SK-N-SH (cell line): ENCODE data around the gene PIK3R1. TPM values are rescaled to one million over a fixed set of nuclear protein-coding genes. Genes with fewer than 3 reads are reported as not detected.

ENCODE experiments used
- CTCF ChIA-PET: fragments of 300-600, 350-600 bp; formaldehyde crosslinking; extraction: SDS; loops from one replicate; lab custom pipeline; 2021; lab: Yijun Ruan, JAX
- POLR2A ChIA-PET: fragments of 350-600 bp; sonication (Branson Sonifier 250); formaldehyde crosslinking; extraction: SDS; loops from one replicate; lab custom pipeline; 2020; ENCODE audit warnings: antibody characterized with exemption, inconsistent platforms; lab: Yijun Ruan, JAX
- DNase-seq: peaks from one replicate; pipeline ENCODE4 v3.0.0; 2012
- H2AFZ ChIP-seq: fragments of 200-600 bp; sonication (generic); 2 replicates; pipeline ENCODE4 v1.8.1; 2016; ENCODE audit warnings: antibody characterized with exemption, mild to moderate bottlenecking, low read depth
- H3F3A ChIP-seq: fragments of 200-600 bp; sonication (generic); replicated peaks from 2 replicates; pipeline ENCODE3; 2016; ENCODE audit warnings: antibody characterized with exemption, mild to moderate bottlenecking; ENCODE audit not compliant: insufficient read depth
- H3K27ac ChIP-seq, 2 experiments: fragments of 200-500 bp in 1 of 2; fragments of 200-600 bp in 1 of 2; sonication (Bioruptor generic) in 1 of 2; sonication (generic), shearing (Covaris generic) in 1 of 2; 2 replicates each; pipeline versions ENCODE4 v1.5.1 to v1.6.1; 2014 to 2016; ENCODE audit warnings: low read depth in 2 of 2, inconsistent platforms in 1 of 2, low read length in 1 of 2, mild to moderate bottlenecking in 1 of 2, mixed read lengths in 1 of 2
- H3K27me3 ChIP-seq: fragments of 200-600 bp; sonication (generic), shearing (Covaris generic); 2 replicates; pipeline ENCODE4 v1.6.1; 2016; ENCODE audit warnings: mixed run types; ENCODE audit not compliant: insufficient read depth
- H3K36me3 ChIP-seq, 2 experiments: fragments of 200-500 bp in 1 of 2; fragments of 200-600 bp in 1 of 2; sonication (Bioruptor generic) in 1 of 2; sonication (generic) in 1 of 2; replicated peaks in 1 of 2; 2 replicates each; pipeline versions ENCODE3 to v1.5.1; 2014 to 2016; ENCODE audit warnings: low read length in 1 of 2, mild to moderate bottlenecking in 1 of 2; ENCODE audit not compliant: insufficient read depth in 2 of 2, control insufficient read depth in 1 of 2
- H3K4me1 ChIP-seq, 2 experiments: fragments of 200-500 bp in 1 of 2; fragments of 200-600 bp in 1 of 2; sonication (Bioruptor generic) in 1 of 2; sonication (generic), shearing (Covaris generic) in 1 of 2; 2 replicates each; pipeline versions ENCODE4 v1.5.1 to v1.6.1; 2014 to 2016; ENCODE audit warnings: low read depth in 1 of 2, low read length in 1 of 2, mixed run types in 1 of 2; ENCODE audit not compliant: insufficient read depth in 2 of 2, control insufficient read depth in 1 of 2
- H3K4me2 ChIP-seq: fragments of 200-600 bp; sonication (generic), shearing (Covaris generic); 2 replicates; pipeline ENCODE4 v1.6.1; 2017; ENCODE audit warnings: mixed run types
- H3K4me3 ChIP-seq, 2 experiments: fragments of 200-500 bp in 1 of 2; fragments of 200-600 bp in 1 of 2; sonication (Bioruptor generic) in 1 of 2; sonication (generic), shearing (Covaris generic) in 1 of 2; 2 replicates each; pipeline versions ENCODE4 v1.5.1 to v1.8.1; 2014 to 2016; ENCODE audit warnings: low read depth in 2 of 2, inconsistent platforms in 1 of 2, low read length in 1 of 2, mild to moderate bottlenecking in 1 of 2, mixed read lengths in 1 of 2, moderate library complexity in 1 of 2
- H3K79me2 ChIP-seq: fragments of 200-600 bp; sonication (generic); 2 replicates; pipeline ENCODE4 v1.8.1; 2017; ENCODE audit warnings: mild to moderate bottlenecking; ENCODE audit not compliant: insufficient read depth
- H3K9ac ChIP-seq: fragments of 200-600 bp; sonication (generic); 2 replicates; pipeline ENCODE4 v1.6.1; 2017; ENCODE audit warnings: mixed run types
- H3K9me2 ChIP-seq: fragments of 200-600 bp; sonication (generic); 2 replicates; pipeline ENCODE4 v1.6.1; 2017; ENCODE audit warnings: mixed run types
- H3K9me3 ChIP-seq: fragments of 200-600 bp; sonication (generic); 2 replicates; pipeline ENCODE4 v1.6.1; 2017; ENCODE audit warnings: mixed run types, mild to moderate bottlenecking, moderate library complexity
- H4K20me1 ChIP-seq: fragments of 200-600 bp; sonication (generic); 2 replicates; pipeline ENCODE4 v1.6.1; 2017; ENCODE audit warnings: mild to moderate bottlenecking, mixed run types; ENCODE audit not compliant: insufficient read depth
- EZH2phosphoT487 ChIP-seq: fragments of 200-600 bp; sonication (generic); IDR thresholded peaks from 2 replicates; pipeline ENCODE4 v1.6.1; 2017; ENCODE audit warnings: low read depth, mixed run types, mild to moderate bottlenecking, antibody characterized with exemption, moderate library complexity, borderline replicate concordance
- FOSL2 ChIP-seq: IDR thresholded peaks from 2 replicates; pipeline ENCODE4 v1.4.0; 2012; ENCODE audit warnings: low read depth, mild to moderate bottlenecking, moderate library complexity, borderline replicate concordance
- FOXJ3 ChIP-seq: sonication (generic); formaldehyde crosslinking; IDR thresholded peaks from 2 replicates; pipeline ENCODE4 v1.5.1; 2020; ENCODE audit warnings: mild to moderate bottlenecking, missing genetic modification reagents
- GABPA ChIP-seq: IDR thresholded peaks from 2 replicates; pipeline ENCODE4 v1.4.0; 2012; ENCODE audit warnings: low read depth, mild to moderate bottlenecking
- GATA2 ChIP-seq: sonication (generic); formaldehyde crosslinking; IDR thresholded peaks from 2 replicates; pipeline ENCODE4 v1.5.0; 2020; ENCODE audit warnings: mild to moderate bottlenecking, missing genetic modification reagents
- JUND ChIP-seq: IDR thresholded peaks from 2 replicates; pipeline ENCODE4 v1.4.0; 2012
- MAX ChIP-seq: IDR thresholded peaks from 2 replicates; pipeline ENCODE4 v1.4.0; 2012; ENCODE audit warnings: low read depth
- MEF2A ChIP-seq: IDR thresholded peaks from 2 replicates; pipeline ENCODE4 v1.4.0; 2012; ENCODE audit warnings: low read depth, borderline replicate concordance
- MXI1 ChIP-seq: IDR thresholded peaks from 2 replicates; pipeline ENCODE4 v1.6.1; 2012; ENCODE audit warnings: mild to moderate bottlenecking, low read depth, low read length, improper control_type of control experiment
- NRF1 ChIP-seq: IDR thresholded peaks from 2 replicates; pipeline ENCODE4 v1.6.1; 2012; ENCODE audit warnings: low read depth, mild to moderate bottlenecking, low read length
- PBX3 ChIP-seq: IDR thresholded peaks from 2 replicates; pipeline ENCODE4; 2012
- POLR2AphosphoS5 ChIP-seq: IDR thresholded peaks from 2 replicates; pipeline ENCODE4 v1.6.1; 2012; ENCODE audit warnings: low read depth, low read length
- RAD21 ChIP-seq: IDR thresholded peaks from 2 replicates; pipeline ENCODE4 v1.6.1; 2012; ENCODE audit warnings: mild to moderate bottlenecking, low read length
- RCOR1 ChIP-seq: fragments of 150-350 bp; IDR thresholded peaks from 2 replicates; pipeline ENCODE4 v1.6.1; 2017; ENCODE audit warnings: antibody characterized with exemption, low read length
- REST ChIP-seq: IDR thresholded peaks from 2 replicates; pipeline ENCODE4 v1.6.1; 2012; ENCODE audit warnings: mild to moderate bottlenecking, low read depth, low read length, moderate library complexity
- RFX5 ChIP-seq: IDR thresholded peaks from 2 replicates; pipeline ENCODE4 v1.6.1; 2012; ENCODE audit warnings: mild to moderate bottlenecking, improper control_type of control experiment, low read length
- SIN3A ChIP-seq: IDR thresholded peaks from 2 replicates; pipeline ENCODE4 v1.6.1; 2012; ENCODE audit warnings: low read depth, mild to moderate bottlenecking, low read length, moderate library complexity, borderline replicate concordance
- TAF1 ChIP-seq: IDR thresholded peaks from 2 replicates; pipeline ENCODE4 v1.6.1; 2012; ENCODE audit warnings: low read depth, mild to moderate bottlenecking, low read length, moderate library complexity, borderline replicate concordance
- TCF12 ChIP-seq: IDR thresholded peaks from 2 replicates; pipeline ENCODE4 v1.4.0; 2012
- TEAD4 ChIP-seq: IDR thresholded peaks from 2 replicates; pipeline ENCODE4 v1.4.0; 2012; ENCODE audit warnings: mild to moderate bottlenecking, borderline replicate concordance; ENCODE audit not compliant: insufficient read depth
- WGBS: methylation state at CpG from one replicate; pipeline ENCODE4 v1.1.6; 2017; ENCODE audit warnings: low lambda C conversion rate; 5-methylcytosine and 5-hydroxymethylcytosine counted together
- polyA plus RNA-seq, 3 experiments: library from polyadenylated mRNA; depleted of rRNA; stranded (reverse); fragments of >200 nt; gene quantifications; 2 replicates each; pipeline ENCODE4 v1.2.3, GENCODE V29; 2012

The PIK3R1 gene
- polyA plus RNA-seq, 1 of the 3 experiments (the other 2 are of a cell fraction) = 2.0 TPM

GRCh38 chr5:68240771-68241170 lies 25.2 kb downstream of the PIK3R1 start:
- TF ChIP-seq TEAD4 (no peak), MEF2A (no peak), PBX3 (no peak), EZH2phosphoT487 (no peak), RAD21 (no peak), FOXJ3 (CRISPR knock-in tag) (no peak), RFX5 (no peak), GABPA (no peak), MAX (no peak), FOSL2 (no peak), TAF1 (no peak), MXI1 (no peak), GATA2 (CRISPR knock-in tag) (no peak), SIN3A (no peak), TCF12 (no peak), POLR2AphosphoS5 (no peak)
- DNase-seq = peak; percentile 17
- no peaks in the 10 kb centered on the region for H3K27me3 ChIP-seq
- no peak overlapping the region for H3K4me3 ChIP-seq
- H3K9me2 ChIP-seq = no peaks in the 10 kb centered on the region
- H3K27ac ChIP-seq = peak overlapping the region; percentile 28 to 94; a peak in 3 of 4 replicates
- POLR2A ChIA-PET = no interaction called here
- H3F3A ChIP-seq = peaks cover 9% of the 10 kb centered on the region
- H4K20me1 ChIP-seq = no peaks in the 10 kb centered on the region
- H3K9ac ChIP-seq = no peak overlapping the region
- H2AFZ ChIP-seq = no peak overlapping the region
- WGBS = 100% methylated on average over 1 of the region's 1 CpG
- H3K9me3 ChIP-seq = no peaks in the 10 kb centered on the region
- H3K4me2 ChIP-seq = no peak overlapping the region
- CTCF ChIA-PET = interaction anchor here (1.0 kb wide), 1 partner anchor 876 kb away, joined by 3 read pairs; no protein-coding TSS in a partner anchor
- H3K79me2 ChIP-seq = peaks cover 5% of the 10 kb centered on the region; the same call in 1 of the 2 replicates
- H3K36me3 ChIP-seq = peaks cover 7 to 13% of the 10 kb centered on the region in 2 experiments
- peaks cover 18 to 23% of the 10 kb centered on the region in 2 experiments for H3K4me1 ChIP-seq

GRCh38 chr5:68242743-68243142 lies 27.2 kb downstream of the PIK3R1 start:
- H3K4me2 ChIP-seq = no peak overlapping the region
- H3K9me2 ChIP-seq = no peaks in the 10 kb centered on the region
- H3K27ac ChIP-seq = no peak overlapping the region
- peaks cover 7 to 13% of the 10 kb centered on the region in 2 experiments for H3K36me3 ChIP-seq
- peaks cover 17 to 23% of the 10 kb centered on the region in 2 experiments for H3K4me1 ChIP-seq
- ChIA-PET CTCF (interaction anchor here (1.4 to 1.7 kb wide), 2 partner anchors 10 to 997 kb away, joined by 3 to 4 read pairs; no protein-coding TSS in a partner anchor), POLR2A (no interaction called here)
- no peaks in the 10 kb centered on the region for H3K9me3 ChIP-seq
- WGBS = 93% methylated on average over 5 of the region's 5 CpGs
- no peak overlapping the region for H2AFZ ChIP-seq
- peaks cover 9% of the 10 kb centered on the region for H3F3A ChIP-seq
- 0 out of 2 replicates have a peak, but pooled peaks cover 6% of the 10 kb centered on the region for H3K79me2 ChIP-seq
- H3K4me3 ChIP-seq = no peak overlapping the region
- TF ChIP-seq JUND (no peak), NRF1 (no peak), GABPA (no peak), GATA2 (CRISPR knock-in tag) (no peak), REST (no peak), FOXJ3 (CRISPR knock-in tag) (no peak), RCOR1 (no peak)
- no peak overlapping the region for H3K9ac ChIP-seq
- no peaks in the 10 kb centered on the region for H3K27me3 ChIP-seq
- no peak for DNase-seq
- H4K20me1 ChIP-seq = no peaks in the 10 kb centered on the region
